Endothelial cell of umbilical vein (primary cell): Measurements from ENCODE around the gene AFG3L2. TPM values are rescaled to one million over a fixed set of nuclear protein-coding genes. Genes with fewer than 3 reads are reported as not detected.

ENCODE experiments used
- BruUV-seq: library from RNA; stranded (reverse); fragments of 400-500 nt; replicated peaks from 2 replicates; lab custom pipeline; 2021; lab: Mats Ljungman, UMichigan
- CTCF ChIA-PET: fragments of 300-600, 350-600 bp; sonication (Branson Sonifier 250); formaldehyde crosslinking; loops from one replicate; lab custom pipeline; 2021; ENCODE audit warnings: antibody characterized with exemption, inconsistent platforms; lab: Charles Lee
- POLR2A ChIA-PET: fragments of 300-600, 350-600 bp; sonication (Branson Sonifier 250); formaldehyde crosslinking; loops from one replicate; lab custom pipeline; 2021; ENCODE audit warnings: antibody characterized with exemption, inconsistent platforms; lab: Charles Lee
- DNase-seq: peaks from one replicate; pipeline ENCODE4 v3.0.0-alpha.2; 2011; ENCODE audit warnings: low read depth, low spot score
- FAIRE-seq: peaks from 2 replicates; lab custom pipeline; 2011; peaks lifted over from hg19 to GRCh38; lab: Jason Lieb, UNC
- H2AFZ ChIP-seq: 2 replicates; pipeline ENCODE4 v1.6.0; 2012; ENCODE audit warnings: low read depth, low read length, control low read depth, inconsistent platforms
- H3K27ac ChIP-seq: 2 replicates; pipeline ENCODE4 v1.5.1; 2011; ENCODE audit warnings: low read depth, mild to moderate bottlenecking, control low read depth, low read length, moderate library complexity; ENCODE audit not compliant: insufficient read depth
- H3K27me3 ChIP-seq, 2 experiments: 2 replicates each; pipeline versions ENCODE4 v1.6.0 to v1.6.1; 2011; ENCODE audit warnings: low read length in 2 of 2, mixed read lengths in 1 of 2; ENCODE audit not compliant: control insufficient read depth in 2 of 2, insufficient read depth in 2 of 2
- H3K36me3 ChIP-seq, 2 experiments: 2 replicates in 1 of 2; 3 replicates in 1 of 2; pipeline ENCODE4 v1.5.1; 2011; ENCODE audit warnings: low read length in 2 of 2, mild to moderate bottlenecking in 1 of 2, moderate library complexity in 1 of 2; ENCODE audit not compliant: control insufficient read depth in 2 of 2, insufficient read depth in 2 of 2; ENCODE audit errors: extremely low read depth in 1 of 2
- H3K4me1 ChIP-seq: 3 replicates; pipeline ENCODE4 v1.5.1; 2011; ENCODE audit warnings: mild to moderate bottlenecking, low read length; ENCODE audit not compliant: control insufficient read depth, insufficient read depth; ENCODE audit errors: extremely low read depth
- H3K4me2 ChIP-seq: 2 replicates; pipeline ENCODE4 v1.6.1; 2011; ENCODE audit warnings: low read length, control low read depth, mixed read lengths; ENCODE audit not compliant: insufficient read depth
- H3K4me3 ChIP-seq, 3 experiments: fragments of 200-600 bp in 1 of 3; sonication (generic), shearing (Covaris generic) in 1 of 3; replicated peaks in 1 of 3; 2 replicates each; pipeline ENCODE4 v1.5.1; 2011 to 2016; ENCODE audit warnings: control low read depth in 3 of 3, low read length in 3 of 3, mild to moderate bottlenecking in 2 of 3, inconsistent platforms in 1 of 3, low read depth in 1 of 3, moderate library complexity in 1 of 3; ENCODE audit not compliant: insufficient read depth in 1 of 3
- H3K79me2 ChIP-seq: 2 replicates; pipeline ENCODE4 v1.6.0; 2012; ENCODE audit warnings: low read length, inconsistent platforms; ENCODE audit not compliant: control insufficient read depth, insufficient read depth
- H3K9ac ChIP-seq: replicated peaks from 2 replicates; pipeline ENCODE3; 2011; ENCODE audit warnings: low read length, control low read depth; ENCODE audit not compliant: insufficient read depth; ENCODE audit errors: extremely low read depth
- H3K9me1 ChIP-seq: replicated peaks from 3 replicates; pipeline ENCODE4 v1.6.0; 2011; ENCODE audit warnings: mild to moderate bottlenecking, low read length; ENCODE audit not compliant: control insufficient read depth, insufficient read depth; ENCODE audit errors: extremely low read depth
- H3K9me3 ChIP-seq: replicated peaks from 2 replicates; pipeline ENCODE4 v1.5.1; 2012; ENCODE audit warnings: low read length, inconsistent platforms; ENCODE audit not compliant: control insufficient read depth, insufficient read depth
- H4K20me1 ChIP-seq: replicated peaks from 2 replicates; pipeline ENCODE3; 2011; ENCODE audit warnings: mild to moderate bottlenecking, low read length; ENCODE audit not compliant: control insufficient read depth, insufficient read depth; ENCODE audit errors: extremely low read depth
- CTCF ChIP-seq, 2 donors: IDR thresholded peaks; 1 replicate in 1 of 2; 2 replicates in 1 of 2; pipeline ENCODE4 v1.5.1; 2011; ENCODE audit warnings: low read length in 2 of 2, mild to moderate bottlenecking in 2 of 2, moderate library complexity in 2 of 2, control low read depth in 1 of 2, inconsistent platforms in 1 of 2, low read depth in 1 of 2; ENCODE audit not compliant: insufficient read depth in 1 of 2; ENCODE audit errors: extremely low read depth in 1 of 2
- EZH2 ChIP-seq: IDR thresholded peaks from 2 replicates; pipeline ENCODE4 v1.6.1; 2012; ENCODE audit warnings: borderline replicate concordance, low read depth, mild to moderate bottlenecking, moderate library complexity, low read length, inconsistent platforms; ENCODE audit not compliant: severe bottlenecking
- FOS ChIP-seq: IDR thresholded peaks from 2 replicates; pipeline ENCODE4 v1.6.1; 2011; ENCODE audit warnings: mild to moderate bottlenecking, low read length, moderate library complexity, borderline replicate concordance; ENCODE audit not compliant: insufficient read depth
- GATA2 ChIP-seq: IDR thresholded peaks from 2 replicates; pipeline ENCODE4 v1.7.0; 2011; ENCODE audit warnings: low read depth, mild to moderate bottlenecking, moderate library complexity, mixed read lengths, low read length; ENCODE audit not compliant: insufficient read length, insufficient read depth
- JUN ChIP-seq: IDR thresholded peaks from 2 replicates; pipeline ENCODE4 v1.6.1; 2011; ENCODE audit warnings: borderline replicate concordance, low read depth; ENCODE audit not compliant: insufficient read length, insufficient read depth
- MAX ChIP-seq: IDR thresholded peaks from 2 replicates; pipeline ENCODE4 v1.6.1; 2011; ENCODE audit not compliant: insufficient read depth, insufficient read length
- MYC ChIP-seq: IDR thresholded peaks from one replicate; pipeline ENCODE4 v1.6.1; 2011; ENCODE audit warnings: mild to moderate bottlenecking, low read depth, low read length
- POLR2A ChIP-seq: IDR thresholded peaks from 2 replicates; pipeline ENCODE4 v1.6.1; 2012; ENCODE audit warnings: low read depth, mild to moderate bottlenecking, control low read depth, low read length
- POLR2AphosphoS5 ChIP-seq: IDR thresholded peaks from 2 replicates; pipeline ENCODE4 v1.6.1; 2012; ENCODE audit warnings: low read depth, mild to moderate bottlenecking, control low read depth, low read length, moderate library complexity; ENCODE audit not compliant: insufficient read depth
- dilution Hi-C: fragments of 300-500 bp; cut with MboI; formaldehyde crosslinking; loops from one replicate; pipeline ENCODE4 v1.15.0; 2019; ENCODE audit warnings: low sequenced_read_pairs; ENCODE audit not compliant: extremely low pct_ligation_motif_present
- intact Hi-C: fragments of 100-400 bp; cut with micrococcal nuclease; formaldehyde crosslinking; loops from one replicate; pipeline ENCODE4 v1.10.0; 2022
- polyA plus RNA-seq, 4 experiments: library from polyadenylated mRNA; depleted of rRNA in 3 of 4; stranded (reverse) in 3 of 4; unstranded in 1 of 4; fragments of >200 nt; gene quantifications; 2 replicates each; pipeline versions ENCODE4 v1.2.1 to v1.2.3, GENCODE V29; 2011 to 2012; ENCODE audit warnings: missing spikeins in 1 of 4
- total RNA-seq: library from RNA; stranded (reverse); gene quantifications from 2 replicates; pipeline ENCODE4 v1.2.3, GENCODE V29; 2021

AFG3L2 gene
- total and polyA plus RNA-seq, 2 donors (not counting 3 experiments of a cell fraction or from before 2014, with no cell fraction given) = 19.3 to 42.4 TPM

- Histone ChIP-seq H3K4me1 (peaks cover 14% of the 10 kb centered on the region), H3K79me2 (no peaks in the 10 kb centered on the region), H3K27me3 (peaks cover 0 to 2% of the 10 kb centered on the region in 2 experiments), H3K9me3 (no peaks in the 10 kb centered on the region), H3K9ac (no peak overlapping the region), H3K4me3 (no peak overlapping the region), H3K36me3 (no peaks in the 10 kb centered on the region), H3K27ac (no peak overlapping the region), H4K20me1 (no peaks in the 10 kb centered on the region), H2AFZ (no peak overlapping the region), H3K4me2 (no peak overlapping the region), H3K9me1 (no peaks in the 10 kb centered on the region)
- TF ChIP-seq FOS (no peak), MYC (no peak), JUN (no peak), GATA2 (no peak), EZH2 (no peak), MAX (no peak), POLR2AphosphoS5 (no peak), POLR2A (no peak), CTCF (IDR thresholded peaks at IDR 0.05; ENCODE audit: extremely low read depth in 1 of 2, insufficient read depth in 1 of 2, low read depth in 1 of 2, low read length in 2 of 2) (no peak)
- no peak for DNase-seq
- dilution Hi-C loops (no loop called here), intact Hi-C loops (no loop called here)
- ChIA-PET POLR2A (interaction anchor here (1.3 kb wide), 1 partner anchor 13 kb away, joined by 5 read pairs; no protein-coding TSS in a partner anchor), CTCF (interaction anchor here (0.7 to 1.8 kb wide), 4 partner anchors 9 to 635 kb away, joined by 3 to 6 read pairs (median 4); no protein-coding TSS in a partner anchor)
- no TSS peak for BruUV-seq
- no peak for FAIRE-seq
Observed at GRCh38 chr18:12291690-12292089, 85.3 kb downstream of the AFG3L2 start.
